Psoas muscle (tissue), 8 donors: Measurements from ENCODE around the gene THBS4. TPM values are rescaled to one million over a fixed set of nuclear protein-coding genes. Genes with fewer than 3 reads are reported as not detected.

ENCODE experiments used
- ATAC-seq, 4 donors: fragments of 200-7000 bp; cut with Tn5 transposase; one replicate each; pipeline ENCODE4 v1.9.1; 2020; ENCODE audit warnings: moderate library complexity in 3 of 4, mild to moderate bottlenecking in 2 of 4
- DNase-seq, 2 donors: peaks; one replicate each; pipeline ENCODE4 v3.0.0-alpha.2; 2020
- H3K27ac ChIP-seq: fragments of 200-600 bp; one replicate; pipeline ENCODE4 v1.8.0; 2022
- H3K27me3 ChIP-seq, 3 donors: fragments of 200-600 bp in 1 of 3; one replicate each; pipeline versions ENCODE4 v1.6.1 to v1.8.0; 2013 to 2022; ENCODE audit warnings: low read length in 2 of 3, mild to moderate bottlenecking in 2 of 3, moderate library complexity in 1 of 3; ENCODE audit not compliant: insufficient read depth in 3 of 3
- H3K36me3 ChIP-seq, 2 donors: fragments of 200-600 bp in 1 of 2; one replicate each; pipeline versions ENCODE4 v1.6.1 to v1.8.0; 2013 to 2022; ENCODE audit warnings: low read depth in 1 of 2, mild to moderate bottlenecking in 1 of 2, moderate library complexity in 1 of 2; ENCODE audit not compliant: insufficient read depth in 1 of 2
- H3K4me1 ChIP-seq: fragments of 200-600 bp; one replicate; pipeline ENCODE4 v1.8.0; 2022
- H3K4me3 ChIP-seq: fragments of 200-600 bp; one replicate; pipeline ENCODE4 v1.8.0; 2022; ENCODE audit warnings: mild to moderate bottlenecking
- H3K9me3 ChIP-seq: fragments of 200-600 bp; one replicate; pipeline ENCODE4 v1.8.0; 2022
- CTCF ChIP-seq: fragments of 200-600 bp; IDR thresholded peaks from one replicate; pipeline ENCODE4 v1.8.0; 2022; ENCODE audit warnings: antibody characterized with exemption
- WGBS, 3 donors: extraction: QIAGEN DNeasy Blood & Tissue Kit; methylation state at CpG; one replicate each; pipeline versions ENCODE4 v1.1.6 to v1.1.7; 2013; 5-methylcytosine and 5-hydroxymethylcytosine counted together
- intact Hi-C, 2 donors: fragments of 100-400 bp; cut with DNase I; formaldehyde crosslinking; loops; one replicate each; pipeline versions ENCODE4 v1.11.0 to v1.14.2; 2022
- polyA plus RNA-seq, 3 donors: library from polyadenylated mRNA; stranded (reverse); fragments of 200-250 nt; gene quantifications; one replicate each; pipeline ENCODE4 v1.2.3, GENCODE V29; 2013
- total RNA-seq, 4 donors: library from RNA; stranded (reverse); fragmentation: NEBNext Ultra II Directional in 2 of 4; extraction: Animal tissue kit (Norgen Biotek cat#: 25700) in 2 of 4; gene quantifications; one replicate each; pipeline versions ENCODE4 v1.2.1 to v1.2.4, GENCODE V29; 2021 to 2023
- donor health status: healthy with polysubstance abuse.
- donor health status: DM: no; HTN: no; CAD: no; lungs with moderate emphysema.
- donor health status: Bipolar disorder and iron deficiency.
- donor health status: healthy.
- donor health status: DM: yes; HTN: yes; CAD: no.
- donor health status: DM: no; HTN: no; CAD: no.
- donor health status: DM: no; HTN: no; CAD: no.
- donor health status: DM: yes; HTN: yes; CAD: no.

THBS4 gene
- total and polyA plus RNA-seq, 7 donors: 18.6 to 252 (median 49.0) TPM

GRCh38 chr5:80041527-80041926 lies 6.4 kb downstream of the THBS4 start:
- Histone ChIP-seq H3K4me3 (no peak overlapping the region), H3K4me1 (no peaks in the 10 kb centered on the region), H3K9me3 (no peaks in the 10 kb centered on the region), H3K27ac (no peak overlapping the region), H3K36me3 (no peaks in the 10 kb centered on the region), H3K27me3 (peaks cover 0 to 9% (median 0%) of the 10 kb centered on the region in 3 donors)
- no peak for DNase-seq
- no peak for ATAC-seq
- intact Hi-C loops: no loop called here
- TF ChIP-seq CTCF: no peak
- 30 to 47% (median 33%) methylated on average over 4 of the region's 4 CpGs for WGBS, 3 donors

GRCh38 chr5:80042330-80042729 lies 7.2 kb downstream of the THBS4 start:
- no peak for TF ChIP-seq CTCF
- H3K27ac ChIP-seq: no peak overlapping the region
- no peaks in the 10 kb centered on the region for H3K9me3 ChIP-seq
- ATAC-seq (no peak), DNase-seq (no peak)
- H3K4me3 ChIP-seq: no peak overlapping the region
- intact Hi-C loops: no loop called here
- WGBS, 3 donors: 49 to 57% (median 50%) methylated on average over 3 of the region's 3 CpGs
- H3K36me3 ChIP-seq: no peaks in the 10 kb centered on the region
- H3K27me3 ChIP-seq: peaks cover 0 to 1% (median 0%) of the 10 kb centered on the region in 3 donors
- no peaks in the 10 kb centered on the region for H3K4me1 ChIP-seq

- Histone ChIP-seq H3K4me1 (no peaks in the 10 kb centered on the region), H3K36me3 (no peaks in the 10 kb centered on the region), H3K27ac (no peak overlapping the region), H3K4me3 (no peak overlapping the region), H3K27me3 (no peaks in the 10 kb centered on the region), H3K9me3 (no peaks in the 10 kb centered on the region)
- 80 to 97% (median 96%) methylated on average over 4 of the region's 4 CpGs for WGBS, 3 donors
- intact Hi-C loops: no loop called here
- ATAC-seq (no peak), DNase-seq (no peak)
- no peak for TF ChIP-seq CTCF
Measured at GRCh38 chr5:80043187-80043586, 8.0 kb downstream of the THBS4 start.

- no peak overlapping the region for H3K4me3 ChIP-seq
- H3K4me1 ChIP-seq: no peaks in the 10 kb centered on the region
- H3K36me3 ChIP-seq: no peaks in the 10 kb centered on the region
- H3K9me3 ChIP-seq: no peaks in the 10 kb centered on the region
- H3K27me3 ChIP-seq: no peaks in the 10 kb centered on the region
- ATAC-seq (no peak), DNase-seq (no peak)
- no peak overlapping the region for H3K27ac ChIP-seq
- intact Hi-C loops: no loop called here
- TF ChIP-seq CTCF: no peak
Measured at GRCh38 chr5:80048084-80048780, 13.1 kb downstream of the THBS4 start.

GRCh38 chr5:80052464-80052863 lies 17.3 kb downstream of the THBS4 start:
- no peaks in the 10 kb centered on the region for H3K9me3 ChIP-seq
- H3K4me1 ChIP-seq: no peaks in the 10 kb centered on the region
- no peaks in the 10 kb centered on the region for H3K27me3 ChIP-seq
- ATAC-seq (no peak), DNase-seq (no peak)
- 73 to 79% (median 77%) methylated on average over 8 of the region's 8 CpGs for WGBS, 3 donors
- H3K4me3 ChIP-seq: no peak overlapping the region
- intact Hi-C loops: no loop called here
- H3K27ac ChIP-seq: no peak overlapping the region
- H3K36me3 ChIP-seq: no peaks in the 10 kb centered on the region
- TF ChIP-seq CTCF: no peak
